K562 (cell line): ENCODE measurements around the gene NELFE. TPM values are rescaled to one million over a fixed set of nuclear protein-coding genes. Genes with fewer than 3 reads are reported as not detected.

ENCODE experiments used
- ARID3A ChIP-seq: IDR thresholded peaks from 2 replicates; pipeline ENCODE4 v1.6.1; 2012; ENCODE audit warnings: low read depth, low read length, improper control_type of control experiment, borderline replicate concordance
- ATF7 ChIP-seq: fragments of 450-650 bp; IDR thresholded peaks from 2 replicates; pipeline ENCODE4 v1.7.1; 2014; ENCODE audit warnings: mild to moderate bottlenecking, moderate library complexity
- DMBX1 ChIP-seq: fragments of 250-450 bp; sonication (Bioruptor Pico); IDR thresholded peaks from 2 replicates; pipeline ENCODE4 v1.8.0; 2022; ENCODE audit warnings: inconsistent platforms, mild to moderate bottlenecking, moderate library complexity, borderline replicate concordance
- ETV1 ChIP-seq: fragments of 450-650 bp; conservative IDR thresholded peaks from 2 replicates; pipeline ENCODE4 v1.6.1; 2016; ENCODE audit warnings: missing genetic modification characterization, control low read depth, low read depth, missing compliant biosample characterization
- FOXP1 ChIP-seq: sonication (generic); formaldehyde crosslinking; IDR thresholded peaks from 2 replicates; pipeline ENCODE4 v1.8.0; 2022; ENCODE audit warnings: mild to moderate bottlenecking, missing genetic modification reagents
- ILK ChIP-seq: fragments of 450-650 bp; IDR thresholded peaks from 2 replicates; pipeline ENCODE4 v1.6.1; 2016; ENCODE audit warnings: missing genetic modification characterization, low read depth, mild to moderate bottlenecking, missing compliant biosample characterization, moderate library complexity, borderline replicate concordance
- MTA2 ChIP-seq: fragments of 450-650 bp; IDR thresholded peaks from 2 replicates; pipeline ENCODE4 v1.6.1; 2016; ENCODE audit warnings: low read depth
- NFIC ChIP-seq: fragments of 450-650 bp; IDR thresholded peaks from 2 replicates; pipeline ENCODE4 v1.6.1; 2017; ENCODE audit warnings: mild to moderate bottlenecking, inconsistent platforms
- NFIX ChIP-seq: fragments of 250-450 bp; sonication (Bioruptor Pico); IDR thresholded peaks from 2 replicates; pipeline ENCODE4 v1.4.0; 2020; ENCODE audit warnings: low read depth, mild to moderate bottlenecking, moderate library complexity
- NR2F6 ChIP-seq: fragments of 450-650 bp; formaldehyde crosslinking; IDR thresholded peaks from 2 replicates; pipeline ENCODE4 v1.4.0; 2020; ENCODE audit warnings: mild to moderate bottlenecking
- POLR2AphosphoS5 ChIP-seq: IDR thresholded peaks from 2 replicates; pipeline ENCODE4 v1.6.1; 2011; ENCODE audit warnings: mild to moderate bottlenecking, low read depth, low read length, moderate library complexity; ENCODE audit not compliant: control insufficient read depth, insufficient read depth
- POLR2G ChIP-seq: fragments of 200-400 bp; formaldehyde crosslinking; IDR thresholded peaks from 2 replicates; pipeline ENCODE4 v1.6.1; 2017; ENCODE audit warnings: low read depth, mild to moderate bottlenecking, antibody characterized with exemption, low read length, moderate library complexity
- PPARD ChIP-seq: fragments of 250-450 bp; sonication (Bioruptor Pico); IDR thresholded peaks from 2 replicates; pipeline ENCODE4 v1.8.0; 2022; ENCODE audit warnings: inconsistent platforms, mild to moderate bottlenecking, moderate library complexity
- RCOR1 ChIP-seq, 2 experiments: IDR thresholded peaks; 2 replicates each; pipeline ENCODE4 v1.6.1; 2012; ENCODE audit warnings: low read depth in 2 of 2, low read length in 2 of 2, borderline replicate concordance in 1 of 2, improper control_type of control experiment in 1 of 2
- SIN3A ChIP-seq, 2 experiments: fragments of 150-350 bp in 1 of 2; IDR thresholded peaks; 2 replicates each; pipeline ENCODE4 v1.6.1; 2011 to 2016; ENCODE audit warnings: borderline replicate concordance in 2 of 2, low read depth in 2 of 2, low read length in 2 of 2, mild to moderate bottlenecking in 2 of 2, moderate library complexity in 2 of 2; ENCODE audit not compliant: control insufficient read depth in 1 of 2
- TBP ChIP-seq: optimal IDR thresholded peaks from 2 replicates; pipeline ENCODE3; 2011; ENCODE audit warnings: low read depth, low read length, improper control_type of control experiment
- ZNF444 ChIP-seq: fragments of 250-450 bp; sonication (Bioruptor Pico); IDR thresholded peaks from 2 replicates; pipeline ENCODE4 v1.4.0; 2020; ENCODE audit warnings: mild to moderate bottlenecking, moderate library complexity
- ZNF592 ChIP-seq: fragments of 450-650 bp; IDR thresholded peaks from 2 replicates; pipeline ENCODE4 v1.6.1; 2017; ENCODE audit warnings: antibody characterized with exemption, mild to moderate bottlenecking
- ZNF655 ChIP-seq: fragments of 250-450 bp; sonication (Bioruptor Pico); IDR thresholded peaks from 2 replicates; pipeline ENCODE4 v1.5.0; 2021
- ZNF77 ChIP-seq: fragments of 250-450 bp; sonication (Bioruptor Pico); IDR thresholded peaks from 2 replicates; pipeline ENCODE4 v1.5.0; 2020
- polyA plus RNA-seq, 8 experiments: library from polyadenylated mRNA; depleted of rRNA in 4 of 8; stranded (reverse) in 5 of 8; unstranded in 3 of 8; fragments of >200 nt; fragmentation: Nextera tagmentation in 2 of 8; fragmentation: Illumina TruSeq in 1 of 8; extraction: Ambion mirVana in 2 of 8; extraction: Trizol in 1 of 8; gene quantifications; 2 replicates each; pipeline versions ENCODE4 v1.2.1 to v1.2.3, GENCODE V29; 2011 to 2014; ENCODE audit warnings: inconsistent platforms in 1 of 8, missing spikeins in 1 of 8
- total RNA-seq, 7 experiments: library from RNA; depleted of rRNA in 6 of 7; stranded (reverse); fragments of >200 nt in 6 of 7; fragmentation: Illumina TruSeq in 2 of 7; extraction: Trizol in 2 of 7; gene quantifications; 2 replicates each; pipeline versions ENCODE4 v1.2.1 to v1.2.3, GENCODE V29; 2011 to 2021; ENCODE audit warnings: low replicate concordance in 1 of 7

The NELFE gene
- total and polyA plus RNA-seq, 9 of the 15 experiments (the other 6 are each of a cell fraction or from before 2014, with no cell fraction given), result 15.2 to 157 (median 91.5) TPM

GRCh38 chr6:31971279-31971992 is 12.7 kb upstream of the NELFE start (continued):
- TF ChIP-seq ZNF655 (CRISPR knock-in tag), result peak; percentile 74; the same call in 1 of the 2 replicates
- no peak; the same call in 1 of the 2 replicates for TF ChIP-seq NFIC
- peak; percentile 59; the same call in 1 of the 2 replicates for TF ChIP-seq NFIX
- no peak; the same call in 1 of the 2 replicates for TF ChIP-seq ZNF444 (CRISPR knock-in tag)
- peak; percentile 46 for TF ChIP-seq TBP
- peak; percentile 30; the same call in 1 of the 2 replicates for TF ChIP-seq POLR2AphosphoS5
- TF ChIP-seq RCOR1 (IDR thresholded peaks at IDR 0.05; ENCODE audit: borderline replicate concordance in 1 of 2, low read depth in 2 of 2, low read length in 2 of 2), result peak in 1 of 2 experiments; percentile 93; a peak in 1 of 4 replicates
- TF ChIP-seq ZNF592, result 0 out of 2 replicates have a peak, but pooled peaks have one; percentile 60
- TF ChIP-seq ARID3A, result no peak
- no peak for TF ChIP-seq FOXP1 (CRISPR knock-in tag)
- TF ChIP-seq POLR2G, result no peak
- peak; percentile 22; the same call in 1 of the 2 replicates for TF ChIP-seq PPARD (CRISPR knock-in tag)
- TF ChIP-seq DMBX1 (CRISPR knock-in tag), result peak; percentile 86; the same call in 1 of the 2 replicates
- no peak for TF ChIP-seq ZNF77
- TF ChIP-seq MTA2, result no peak
- peak; percentile 25; the same call in 1 of the 2 replicates for TF ChIP-seq ETV1
- TF ChIP-seq ILK (tag), result no peak
- 0 out of 2 replicates have a peak, but pooled peaks have one; percentile 100 for TF ChIP-seq ATF7
- no peak for TF ChIP-seq SIN3A (IDR thresholded peaks at IDR 0.05; ENCODE audit: borderline replicate concordance in 2 of 2, control insufficient read depth in 1 of 2, low read depth in 2 of 2, low read length in 2 of 2)
- 0 out of 2 replicates have a peak, but pooled peaks have one; percentile 44 for TF ChIP-seq NR2F6 (CRISPR knock-in tag)
